ENCODE results near the gene NTRK3.

NTRK3 gene

DNA sequence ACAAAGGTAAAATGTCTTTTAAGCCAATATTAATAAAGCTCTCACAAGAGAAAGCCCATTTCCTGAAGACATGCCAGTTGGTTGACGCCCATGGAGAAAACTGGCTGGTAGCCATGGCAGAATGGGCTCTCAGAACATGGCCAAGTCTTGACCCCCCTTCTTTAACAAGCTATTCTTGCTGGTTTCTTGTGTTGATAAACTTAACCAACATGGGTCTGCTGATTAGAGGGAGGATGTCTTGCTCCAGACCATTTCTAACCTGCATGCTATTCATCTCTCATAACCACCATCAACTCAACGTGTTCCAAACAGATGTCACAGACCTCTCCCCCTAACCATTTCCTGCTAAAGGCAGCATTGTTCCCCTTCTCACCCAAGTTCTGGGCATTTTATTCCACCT lies 25.7 kb downstream of the NTRK3 start:
- DNase-seq (ENCODE audit: low spot score): no peak

- DNase-seq (ENCODE audit: low spot score): no peak
Observed at GRCh38 chr15:88225461-88225860, 31.1 kb downstream of the NTRK3 start.

GRCh38 chr15:88223084-88223483 lies 33.5 kb downstream of the NTRK3 start:
- DNase-seq (ENCODE audit: low spot score): no peak

DNA sequence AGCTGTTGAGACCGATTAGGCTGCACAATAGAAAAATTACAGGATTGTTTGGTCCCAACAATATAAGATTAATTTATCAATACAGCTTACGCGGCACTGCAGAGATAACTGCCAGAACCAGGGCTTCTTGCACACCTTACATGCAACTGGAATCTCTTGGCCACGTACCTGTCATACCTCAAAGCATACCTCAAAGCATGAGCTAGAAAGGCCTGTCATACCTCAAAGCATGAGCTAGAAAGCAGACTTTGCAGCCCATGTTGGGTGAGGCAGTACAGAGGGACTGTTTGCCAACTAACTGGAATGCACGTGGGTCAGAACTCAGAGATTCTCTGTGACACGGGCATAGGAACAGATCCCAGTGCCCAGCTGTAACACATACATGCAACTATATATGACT lies 34.7 kb downstream of the NTRK3 start:
- no peak for DNase-seq (ENCODE audit: low spot score)

- no peak for DNase-seq (ENCODE audit: low spot score)
Observed at GRCh38 chr15:88220443-88221335, 35.9 kb downstream of the NTRK3 start.

DNA sequence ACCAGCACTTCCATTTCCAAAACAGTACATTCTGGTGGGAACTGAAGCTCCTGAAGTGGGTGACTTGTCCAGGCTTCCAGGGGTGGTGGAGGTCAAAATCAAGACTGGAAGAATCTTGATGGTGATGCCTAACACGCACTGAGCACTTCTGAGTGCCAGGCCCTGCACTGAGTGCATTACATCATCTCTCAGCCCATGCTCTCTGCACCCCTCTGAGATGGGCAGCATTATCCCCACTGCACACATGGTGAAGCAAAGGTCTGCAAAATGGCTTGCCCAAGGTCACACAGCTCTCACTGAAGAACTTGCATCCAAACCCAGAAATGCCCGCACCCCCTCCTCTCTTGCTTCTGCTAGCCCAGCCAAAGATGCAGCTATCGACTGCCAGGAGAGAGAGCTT lies 36.9 kb downstream of the NTRK3 start:
- DNase-seq (ENCODE audit: low spot score): no peak

- no peak for DNase-seq (ENCODE audit: low spot score)
Observed at GRCh38 chr15:88218557-88219221, 37.9 kb downstream of the NTRK3 start.

DNA sequence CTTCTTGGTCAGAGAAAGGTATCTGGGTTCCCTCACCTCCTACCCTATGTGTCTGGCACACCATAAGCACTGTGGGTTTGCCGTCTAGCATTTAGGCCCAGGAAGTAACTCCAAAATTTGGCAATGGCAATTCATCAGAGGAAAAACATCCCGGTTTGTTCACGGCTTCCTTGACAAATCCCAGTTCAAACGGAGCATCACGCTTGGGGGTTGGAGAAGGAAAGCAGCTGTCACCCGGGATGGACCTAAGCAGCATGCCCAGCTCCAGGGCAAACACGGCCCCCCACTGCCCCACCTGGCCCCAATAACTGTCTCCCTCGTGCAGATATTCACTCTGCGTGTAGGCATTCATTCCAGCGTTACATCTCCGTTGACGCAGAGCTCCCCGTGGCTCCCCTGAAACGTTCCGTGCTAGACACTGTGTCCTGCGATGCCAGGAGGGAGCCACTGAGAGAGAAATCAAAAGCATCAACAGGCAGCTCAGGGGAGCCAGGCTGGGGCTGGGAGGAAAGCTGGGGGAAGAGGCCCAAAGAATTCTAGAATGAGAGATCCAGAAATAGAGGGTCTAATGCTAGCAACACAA lies 41.4 kb downstream of the NTRK3 start:
- no peak for DNase-seq (ENCODE audit: low spot score)

GRCh38 chr15:88209111-88209510 lies 47.4 kb downstream of the NTRK3 start:
- DNase-seq (ENCODE audit: low spot score): no peak

DNA sequence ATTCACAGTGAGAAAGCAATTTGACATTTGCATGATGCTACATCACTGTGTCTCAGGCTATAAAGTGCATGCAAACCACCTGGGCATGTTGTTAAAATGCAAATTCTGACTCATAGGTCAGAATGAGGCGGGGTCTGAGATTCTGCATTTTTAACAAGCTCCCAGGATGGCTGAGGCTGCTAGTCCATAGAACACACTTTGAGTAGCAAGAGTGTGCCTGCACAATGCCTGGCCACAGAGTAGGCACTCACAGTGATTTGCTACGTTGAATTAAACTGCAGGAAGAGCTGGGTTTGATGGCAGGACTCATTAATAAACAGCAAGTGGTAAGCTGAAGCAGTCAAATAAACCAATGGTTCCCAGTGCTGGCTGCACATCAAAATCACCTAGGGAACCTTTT lies 48.1 kb downstream of the NTRK3 start:
- no peak for DNase-seq (ENCODE audit: low spot score)

DNA sequence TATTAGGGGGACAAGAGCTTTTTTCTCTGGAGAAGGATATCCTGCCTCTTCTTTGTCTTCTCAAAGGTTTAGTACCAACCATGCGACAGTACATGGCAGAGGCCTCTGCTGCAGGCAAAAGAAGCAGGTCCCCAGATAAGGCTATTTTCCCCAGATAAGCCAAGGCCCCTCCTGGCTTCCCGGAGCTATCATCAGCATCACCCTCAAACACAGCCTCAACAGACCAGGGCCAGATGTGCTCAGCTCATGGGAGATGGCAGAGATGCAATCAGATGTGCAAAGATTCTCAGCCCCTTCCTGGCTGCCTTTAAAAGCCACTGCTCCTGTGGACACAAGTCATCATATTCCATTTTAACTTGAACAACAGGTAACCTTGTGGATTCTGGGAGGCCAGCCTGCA lies 49.0 kb downstream of the NTRK3 start:
- DNase-seq (ENCODE audit: low spot score): no peak

GRCh38 chr15:88204584-88204983 lies 52.0 kb downstream of the NTRK3 start:
- no peak for DNase-seq (ENCODE audit: low spot score)

GRCh38 chr15:88202231-88202630 lies 54.3 kb downstream of the NTRK3 start:
- no peak for DNase-seq (ENCODE audit: low spot score)

DNA sequence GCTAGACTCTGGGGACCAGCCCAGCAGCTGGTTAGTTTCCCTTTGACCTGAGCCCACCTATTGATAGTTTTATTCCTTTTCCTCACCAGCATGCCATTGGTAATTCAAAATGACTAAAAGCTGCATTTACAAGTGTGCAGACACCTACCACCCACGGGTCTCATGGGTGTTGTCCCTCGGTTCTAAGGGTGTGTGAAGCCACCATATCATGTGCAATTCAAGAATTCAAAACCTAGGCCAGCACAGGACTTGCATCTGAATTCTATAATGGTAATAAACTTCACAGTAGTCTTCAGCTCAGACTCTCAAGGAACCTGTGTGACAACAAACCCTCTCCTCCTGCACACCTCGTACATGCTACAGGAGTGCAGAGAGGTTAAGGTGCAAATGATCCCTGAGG lies 55.3 kb downstream of the NTRK3 start:
- no peak for DNase-seq (ENCODE audit: low spot score)

DNA sequence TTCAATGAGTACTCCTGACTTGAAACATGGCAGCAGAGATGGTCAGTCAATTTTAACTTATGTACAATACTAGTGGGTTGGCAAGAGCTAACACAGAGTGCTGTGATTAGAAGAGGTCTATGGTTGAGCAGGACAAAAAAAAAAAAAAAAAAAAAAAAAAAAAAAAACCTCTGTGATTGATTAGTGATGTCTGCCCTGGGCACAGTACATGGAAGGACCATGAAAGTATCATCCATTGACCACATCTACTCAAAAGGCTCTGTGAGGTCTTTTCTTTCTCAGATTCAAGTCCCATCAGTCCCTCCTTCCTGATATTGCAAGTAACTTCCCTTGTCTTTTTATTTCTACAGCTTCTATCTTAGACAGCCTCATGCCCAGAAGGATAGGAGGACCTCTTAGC lies 59.6 kb downstream of the NTRK3 start:
- no peak for DNase-seq (ENCODE audit: low spot score)

DNA sequence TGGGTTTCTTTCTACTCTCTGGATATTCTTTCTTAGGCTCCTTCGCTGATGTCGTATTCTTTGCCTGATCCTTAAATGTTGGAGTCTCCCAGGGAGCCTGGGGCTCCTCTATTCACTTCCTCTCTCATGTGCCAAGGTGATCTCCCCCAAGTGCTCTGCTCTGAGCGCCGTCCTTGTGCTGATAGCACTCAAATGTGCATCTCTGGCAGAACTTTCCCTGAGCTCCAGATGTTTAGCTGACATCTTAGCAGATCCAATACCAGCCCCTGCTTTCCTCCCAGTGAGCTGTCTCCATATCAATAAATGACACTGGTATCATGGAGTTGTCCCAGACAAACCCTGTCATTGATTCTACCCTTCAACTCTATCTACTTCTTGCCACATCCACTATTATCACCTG lies 62.4 kb downstream of the NTRK3 start:
- DNase-seq (ENCODE audit: low spot score): no peak

- no peak for DNase-seq (ENCODE audit: low spot score)
Observed at GRCh38 chr15:88193415-88193814, 63.1 kb downstream of the NTRK3 start.

GRCh38 chr15:88191812-88192165 lies 64.8 kb downstream of the NTRK3 start:
- no peak for DNase-seq (ENCODE audit: low spot score)

- DNase-seq (ENCODE audit: low spot score): no peak
Observed at GRCh38 chr15:88190232-88190631, 66.3 kb downstream of the NTRK3 start.

GRCh38 chr15:88188300-88188699 lies 68.2 kb downstream of the NTRK3 start:
- DNase-seq (ENCODE audit: low spot score): no peak

DNA sequence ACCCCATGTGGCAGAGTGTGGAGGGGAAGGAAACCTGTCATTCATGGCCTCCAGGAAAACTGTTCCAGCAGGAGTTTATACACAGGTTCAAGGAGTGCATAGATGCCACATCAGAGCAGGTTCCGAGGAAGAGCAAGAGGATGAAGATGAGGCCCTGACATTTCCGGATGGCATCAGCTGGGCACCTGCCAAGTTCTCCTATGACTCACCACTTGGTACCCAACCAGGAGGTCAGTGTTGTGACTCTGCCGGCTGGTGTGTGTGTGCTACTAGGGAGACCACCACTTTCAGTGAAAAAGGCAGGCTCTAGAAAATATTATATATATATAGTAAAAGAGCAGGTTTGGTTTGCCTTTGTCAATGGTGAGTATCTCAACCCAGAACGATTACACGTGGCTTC lies 69.3 kb downstream of the NTRK3 start:
- DNase-seq (ENCODE audit: low spot score): no peak

- no peak for DNase-seq (ENCODE audit: low spot score)
Observed at GRCh38 chr15:88185584-88185983, 71.0 kb downstream of the NTRK3 start.

DNA sequence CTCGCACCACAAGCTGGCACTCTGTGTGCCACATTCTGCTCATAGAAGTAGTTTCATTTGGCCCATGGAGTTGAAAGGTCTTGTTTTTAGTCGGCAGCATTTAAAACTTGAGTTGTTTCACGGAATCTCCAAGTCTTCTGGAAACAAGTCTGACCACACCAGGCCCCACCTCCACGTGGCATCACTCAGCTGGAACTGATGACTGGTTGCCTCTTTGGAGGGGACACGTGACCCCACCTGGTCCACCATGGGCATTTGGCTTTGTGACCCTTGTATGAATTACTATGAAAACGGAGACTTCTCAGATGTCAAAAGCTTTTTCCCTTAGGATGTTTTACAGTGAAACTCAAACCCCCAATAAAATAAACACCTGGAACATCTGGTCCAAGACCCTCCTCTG lies 74.9 kb downstream of the NTRK3 start:
- no peak for DNase-seq (ENCODE audit: low spot score)

All from hematopoietic multipotent progenitor cell treated with erythropoietin and hydrocortisone succinate and interleukin-3 and kit ligand, for 15 days (in vitro differentiated cells).